Brain microvascular endothelial cell (primary cell): Measurements from ENCODE around the gene PLB1.

Experiments used
- DNase-seq: peaks from one replicate; pipeline ENCODE4 v3.0.0-alpha.2; 2020
- H3K27ac ChIP-seq: fragments of 250-450 bp; sonication (Bioruptor Pico); 2 replicates; pipeline ENCODE4 v1.5.1; 2020; ENCODE audit warnings: mild to moderate bottlenecking, moderate library complexity
- H3K27me3 ChIP-seq: fragments of 250-450 bp; sonication (Bioruptor Pico); replicated peaks from 2 replicates; pipeline ENCODE4 v1.5.1; 2020; ENCODE audit warnings: mild to moderate bottlenecking
- H3K36me3 ChIP-seq: fragments of 250-450 bp; sonication (Bioruptor Pico); replicated peaks from 2 replicates; pipeline ENCODE4 v1.5.1; 2020; ENCODE audit warnings: mild to moderate bottlenecking
- H3K4me3 ChIP-seq: 2 replicates; pipeline ENCODE4 v1.5.1; 2011; ENCODE audit warnings: low read depth, mild to moderate bottlenecking, control low read depth, low read length, moderate library complexity
- CTCF ChIP-seq: IDR thresholded peaks from 2 replicates; pipeline ENCODE4 v1.5.1; 2011; ENCODE audit warnings: low read depth, mild to moderate bottlenecking, moderate library complexity, low read length, control low read depth, inconsistent platforms; ENCODE audit errors: missing control alignments
- in situ Hi-C: cut with HindIII; loops from 2 replicates; pipeline ENCODE4 v1.10.0; 2017; ENCODE audit warnings: low sequenced_read_pairs, low pct_ligation_motif_present

Gene PLB1

DNA sequence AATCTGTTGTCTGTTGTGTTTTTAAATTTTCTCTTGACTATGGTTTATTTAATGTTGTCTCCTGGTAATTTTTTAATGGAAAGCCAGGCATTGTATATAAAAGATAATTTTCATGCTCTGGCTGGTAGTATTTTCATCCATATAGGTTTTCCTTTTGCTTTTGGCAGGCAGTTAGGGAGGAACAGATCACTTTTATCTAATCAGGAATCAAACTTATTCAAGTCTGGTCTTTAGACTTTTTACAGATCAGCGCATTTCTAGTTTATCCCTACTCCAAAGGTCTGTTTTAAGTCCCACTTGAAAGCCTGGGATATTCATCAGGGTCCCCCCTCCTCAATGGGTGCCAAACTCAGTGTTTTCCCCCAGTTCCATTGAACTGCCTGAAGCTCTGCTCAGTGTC, 17.2 kb downstream of the PLB1 start:
- no peak for DNase-seq
- Histone ChIP-seq H3K4me3 (no peak overlapping the region), H3K36me3 (no peaks in the 10 kb centered on the region), H3K27ac (no peak overlapping the region), H3K27me3 (peaks cover 8% of the 10 kb centered on the region)
- TF ChIP-seq CTCF: no peak
- in situ Hi-C loops: no loop called here

DNA sequence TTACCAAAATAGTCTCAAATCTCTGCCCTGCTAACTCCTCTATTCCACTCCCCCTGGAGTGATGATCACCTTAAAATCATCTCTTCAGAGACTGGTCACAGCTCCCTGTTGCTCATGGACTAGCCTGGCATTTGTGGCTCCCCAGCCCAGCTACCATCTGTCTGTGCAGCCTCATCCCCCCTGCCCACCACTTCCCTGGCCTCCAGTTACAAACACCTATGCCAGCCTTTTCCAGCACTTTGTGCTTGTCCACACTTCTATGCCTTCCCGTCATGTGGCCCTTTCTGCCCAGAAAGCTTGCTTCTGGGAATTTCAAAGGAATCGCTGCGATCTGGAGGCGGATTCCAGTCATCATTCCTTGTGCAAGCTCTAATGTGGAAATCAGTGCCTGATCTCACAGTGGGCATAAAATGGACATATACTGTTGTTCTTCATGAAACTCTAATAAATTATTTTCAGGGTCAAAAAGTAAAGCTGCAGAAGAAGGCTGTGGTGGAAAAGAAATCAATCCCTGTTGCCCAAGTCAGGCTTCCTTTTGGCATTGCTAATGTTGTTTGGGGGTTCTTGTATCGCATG, 19.4 kb downstream of the PLB1 start:
- in situ Hi-C loops: no loop called here
- TF ChIP-seq CTCF: no peak
- Histone ChIP-seq H3K36me3 (no peaks in the 10 kb centered on the region), H3K27ac (no peak overlapping the region), H3K4me3 (no peak overlapping the region), H3K27me3 (peaks cover 8% of the 10 kb centered on the region)
- DNase-seq: no peak

DNA sequence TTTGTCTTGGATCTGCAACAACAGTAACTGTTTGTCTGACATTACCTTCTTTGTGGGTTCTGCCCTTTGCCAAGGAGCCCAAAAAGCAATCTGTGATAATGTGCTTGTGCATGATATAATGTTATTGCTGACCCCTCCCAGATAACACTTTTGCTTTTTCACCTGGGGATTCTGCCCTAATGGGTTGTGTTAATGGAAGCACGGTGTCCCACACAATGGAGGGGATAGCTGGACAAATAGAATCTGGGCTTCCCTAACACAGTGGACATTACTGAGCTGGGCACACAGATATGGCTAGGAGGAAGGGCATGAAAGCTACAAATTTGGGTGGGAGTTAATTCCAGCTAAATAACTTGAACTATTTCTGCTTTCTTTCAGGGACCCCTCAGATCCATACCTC, 20.6 kb downstream of the PLB1 start:
- Histone ChIP-seq H3K4me3 (no peak overlapping the region), H3K27ac (no peak overlapping the region), H3K36me3 (no peaks in the 10 kb centered on the region), H3K27me3 (peaks cover 10% of the 10 kb centered on the region)
- no peak for DNase-seq
- in situ Hi-C loops: no loop called here
- no peak for TF ChIP-seq CTCF

- TF ChIP-seq CTCF: no peak
- no peak for DNase-seq
- H3K36me3 ChIP-seq: no peaks in the 10 kb centered on the region
- H3K27ac ChIP-seq: no peak overlapping the region
- no peak overlapping the region for H3K4me3 ChIP-seq
- H3K27me3 ChIP-seq: peaks cover 14% of the 10 kb centered on the region
- in situ Hi-C loops: no loop called here
Measured at GRCh38 chr2:28516950-28517349, 21.1 kb downstream of the PLB1 start.

DNA sequence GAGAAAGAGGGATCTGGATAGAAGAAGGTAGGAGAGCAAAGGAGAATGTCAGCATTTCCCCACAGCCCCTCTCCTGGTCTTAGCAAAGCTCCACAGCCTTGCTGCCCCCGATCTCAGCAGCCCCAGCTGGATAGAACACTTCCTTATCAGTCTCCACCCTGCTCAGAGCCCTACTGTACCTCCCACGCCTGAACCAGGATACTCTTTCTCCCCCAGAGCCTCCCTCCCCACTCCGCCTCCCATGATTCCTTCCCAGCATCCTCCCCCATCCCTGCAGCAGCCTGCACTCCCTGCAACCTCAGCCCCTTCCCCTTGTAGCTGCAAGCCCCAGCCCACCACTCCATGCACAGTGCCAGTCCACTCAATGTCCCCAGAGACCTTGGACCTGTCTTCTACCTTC, 25.8 kb downstream of the PLB1 start:
- no peak for TF ChIP-seq CTCF
- H3K27me3 ChIP-seq: peaks cover 25% of the 10 kb centered on the region
- in situ Hi-C loops: no loop called here
- no peak for DNase-seq
- no peak overlapping the region for H3K4me3 ChIP-seq
- H3K36me3 ChIP-seq: no peaks in the 10 kb centered on the region
- no peak overlapping the region for H3K27ac ChIP-seq

DNA sequence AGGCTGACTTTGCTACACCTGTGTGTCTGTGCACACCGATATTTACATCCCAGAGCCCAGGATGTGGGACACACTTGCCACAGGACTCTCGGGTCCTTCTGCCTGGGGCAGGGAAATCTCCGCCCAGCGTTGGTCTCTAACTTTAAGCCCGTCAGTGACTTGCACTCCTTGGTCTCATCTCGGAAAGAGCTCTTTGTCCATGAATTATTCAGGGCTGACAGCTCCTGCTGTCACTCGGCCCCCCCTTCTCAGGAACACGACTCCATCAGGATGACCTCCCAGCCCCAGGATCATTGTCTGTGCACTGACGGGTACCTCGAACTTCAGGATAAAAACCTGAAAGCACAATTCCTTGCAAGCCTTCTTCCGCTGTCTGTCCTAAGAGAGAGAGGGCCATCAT, 26.6 kb downstream of the PLB1 start:
- TF ChIP-seq CTCF: no peak
- no peak for DNase-seq
- Histone ChIP-seq H3K27ac (no peak overlapping the region), H3K36me3 (no peaks in the 10 kb centered on the region), H3K4me3 (no peak overlapping the region), H3K27me3 (peaks cover 21% of the 10 kb centered on the region)
- in situ Hi-C loops: no loop called here
